HuH-7 (cell line): Measurements from ENCODE around the gene DSG4.

Experiments used
- DNase-seq: peaks from one replicate; pipeline ENCODE4 v3.0.0; 2011; ENCODE audit warnings: low spot score

Gene DSG4

DNA sequence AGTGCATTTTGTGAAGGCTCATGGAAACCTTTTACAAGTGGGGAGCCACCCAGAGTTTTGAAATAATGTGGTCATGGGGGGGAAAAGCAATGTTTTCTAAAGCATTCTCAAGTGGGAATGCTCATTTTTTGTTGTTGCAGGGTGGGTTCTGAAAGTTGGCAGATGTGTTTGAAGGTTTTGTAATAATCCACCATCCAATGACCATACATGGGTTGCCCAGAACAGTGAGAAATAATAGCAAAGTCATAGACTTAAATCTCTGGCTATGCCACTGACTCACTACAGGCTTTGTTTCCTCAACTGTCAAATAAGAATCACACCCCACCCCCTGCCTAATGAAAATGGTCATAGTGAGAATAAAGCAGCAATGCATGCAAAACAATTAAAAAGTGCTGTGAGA lies 73.8 kb downstream of the DSG4 start:
- no peak for DNase-seq

DNA sequence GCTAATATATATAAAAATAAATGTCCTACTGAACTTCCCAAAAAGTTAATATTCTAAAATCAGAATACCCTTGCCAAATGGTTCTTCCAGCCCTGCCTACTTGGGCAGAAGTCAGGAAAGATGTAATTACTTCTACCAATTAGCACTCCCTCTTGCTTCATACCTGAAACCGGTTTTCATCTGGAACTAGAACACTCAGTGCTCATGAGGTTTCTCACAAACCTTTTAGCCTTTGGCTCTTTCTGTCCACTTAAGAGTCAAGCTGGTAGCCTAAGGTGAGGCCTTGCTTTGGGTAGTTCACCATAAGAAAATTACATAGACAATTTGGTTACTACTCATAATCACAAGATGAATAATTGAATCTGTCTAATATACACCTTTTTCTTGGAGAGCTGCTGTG lies 75.0 kb downstream of the DSG4 start:
- DNase-seq = no peak

DNA sequence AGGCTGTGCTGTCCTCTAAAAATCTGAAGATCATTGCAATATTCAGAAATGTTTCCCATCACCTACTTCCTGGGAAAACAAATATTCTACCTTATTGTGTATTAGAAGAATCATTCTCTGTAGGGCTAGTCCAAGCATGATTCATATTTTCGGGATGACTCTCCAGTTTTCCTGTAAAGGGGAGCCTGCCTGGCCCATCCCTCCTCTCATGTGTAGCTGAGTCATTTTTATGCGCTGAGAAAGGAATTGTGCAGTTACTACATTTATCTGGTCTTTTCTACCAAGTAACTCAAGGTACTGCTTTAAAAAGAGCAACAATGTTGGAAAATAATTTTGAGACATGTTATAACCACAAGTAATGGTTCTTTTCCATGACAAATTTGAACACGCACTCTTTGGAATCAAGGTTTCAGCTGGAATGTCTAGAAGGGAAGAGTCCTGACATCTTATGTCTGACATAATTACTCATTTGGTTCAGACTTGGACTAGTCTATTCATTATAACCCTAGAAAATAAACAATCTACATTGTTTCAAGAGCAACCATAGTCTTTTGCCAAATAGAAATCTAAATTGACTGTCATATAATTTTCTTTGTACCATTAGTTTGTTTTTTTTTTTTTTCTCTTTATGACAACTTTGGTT lies 77.6 kb downstream of the DSG4 start:
- no peak for DNase-seq
